IPS-NIHi11 (cell line): Measurements from ENCODE around the gene BCL2.

Experiments
- DNase-seq: peaks from one replicate; pipeline ENCODE4 v3.0.0; 2012; ENCODE audit warnings: mixed read lengths, low spot score

BCL2 gene

GRCh38 chr18:63180971-63181376 lies 138.6 kb downstream of the BCL2 start:
- no peak for DNase-seq

DNA sequence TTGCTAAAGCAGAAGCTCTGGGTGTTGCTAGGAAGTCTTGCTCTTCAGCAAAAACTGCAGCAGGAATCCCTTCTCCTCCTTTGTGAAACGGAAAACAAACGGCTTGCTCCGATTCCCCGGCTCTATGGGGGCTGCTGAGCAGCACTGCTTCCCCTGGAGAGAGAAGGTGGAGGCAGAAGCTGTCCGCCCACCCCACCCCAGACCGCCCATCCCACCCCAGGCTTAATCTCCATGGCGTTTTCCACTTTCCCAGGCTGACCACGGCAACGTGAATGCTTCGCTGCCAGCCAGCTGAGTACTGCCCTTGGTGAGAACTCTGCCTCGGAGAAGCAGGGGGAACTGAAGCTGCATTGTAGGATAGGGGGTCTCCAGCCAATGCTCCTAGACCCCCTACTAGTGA lies 139.2 kb downstream of the BCL2 start:
- DNase-seq = no peak

GRCh38 chr18:63179422-63179821 lies 140.1 kb downstream of the BCL2 start:
- DNase-seq = no peak

DNA sequence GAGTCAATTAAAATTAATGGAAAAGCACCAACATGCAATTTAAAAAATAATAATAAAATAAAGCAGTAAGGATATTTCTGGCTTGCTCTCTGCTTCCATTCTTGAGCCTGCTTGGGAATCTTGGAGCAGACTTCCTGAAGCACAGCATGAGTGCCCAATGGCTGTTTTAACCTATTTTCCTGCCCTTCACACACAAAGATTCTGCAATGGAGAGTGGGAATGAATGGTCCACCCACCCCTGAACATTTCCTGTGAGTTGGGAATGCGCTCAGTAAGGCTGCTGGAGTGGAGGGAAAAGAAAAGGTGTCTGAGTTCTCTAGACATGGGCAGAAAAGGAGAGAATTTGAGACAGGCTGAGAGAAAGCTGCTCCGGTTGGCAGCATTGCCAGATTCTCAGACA lies 140.6 kb downstream of the BCL2 start:
- no peak for DNase-seq

DNA sequence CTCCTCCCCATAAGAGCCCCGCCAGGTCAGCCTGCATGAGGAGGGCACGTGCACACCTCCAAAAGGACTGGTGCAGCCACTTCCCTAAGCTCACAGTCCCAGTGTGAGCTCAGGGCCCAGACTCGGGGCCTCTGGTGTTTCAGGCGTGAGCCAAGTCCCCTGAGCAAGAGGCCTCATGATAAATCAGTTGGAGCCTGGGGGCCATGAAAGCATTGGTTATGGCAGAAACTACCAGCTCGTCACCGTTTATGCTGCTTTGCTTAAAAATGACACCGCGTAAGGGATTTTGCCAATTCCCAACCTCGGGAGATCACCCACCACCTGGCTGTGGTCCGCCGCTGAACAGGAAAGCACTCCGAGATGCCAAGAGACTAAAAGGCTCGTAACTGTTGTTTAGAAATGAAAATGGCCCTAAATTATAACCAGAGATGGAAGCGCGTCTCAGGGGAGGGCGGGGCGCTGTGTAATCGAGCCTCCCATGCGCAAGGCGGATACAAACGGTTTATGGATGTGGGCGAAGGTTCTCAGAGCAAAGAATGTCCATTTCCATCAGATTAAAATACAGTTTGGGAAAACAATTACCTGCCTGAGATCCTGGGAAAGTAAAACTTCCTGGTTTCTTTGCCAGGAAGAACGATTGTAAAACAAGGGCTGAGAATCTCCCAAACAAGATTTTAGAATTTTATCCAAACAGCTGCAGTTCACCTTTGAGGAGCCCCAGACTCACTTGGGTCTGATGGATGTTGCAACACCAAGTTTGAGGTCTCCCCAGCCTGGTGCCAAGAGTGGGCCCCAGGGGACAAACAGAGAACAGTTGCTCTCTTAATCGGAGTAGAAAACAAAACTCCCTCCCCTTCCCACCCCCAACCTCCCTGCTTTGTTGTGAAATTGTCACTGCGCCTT lies 141.4 kb downstream of the BCL2 start:
- no peak for DNase-seq

DNA sequence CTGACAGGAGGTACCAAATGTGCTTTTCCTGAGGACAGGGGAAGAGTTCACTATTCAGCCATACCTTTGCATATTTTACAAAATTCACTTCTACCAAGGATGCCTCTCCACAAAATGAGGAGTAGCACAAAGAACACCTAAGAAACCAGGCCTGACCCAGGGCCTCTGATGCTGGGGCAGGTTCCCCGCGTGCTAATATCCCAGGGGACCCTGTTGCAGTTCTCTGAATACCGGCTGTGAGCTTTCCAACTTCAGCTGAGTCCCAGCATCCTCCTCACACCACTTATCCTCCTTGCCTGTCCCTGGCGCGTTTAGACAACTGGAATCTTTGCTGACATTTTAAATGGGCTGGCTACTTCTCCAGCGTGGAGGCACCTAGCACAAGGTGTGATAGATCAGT lies 142.3 kb downstream of the BCL2 start:
- no peak for DNase-seq

DNA sequence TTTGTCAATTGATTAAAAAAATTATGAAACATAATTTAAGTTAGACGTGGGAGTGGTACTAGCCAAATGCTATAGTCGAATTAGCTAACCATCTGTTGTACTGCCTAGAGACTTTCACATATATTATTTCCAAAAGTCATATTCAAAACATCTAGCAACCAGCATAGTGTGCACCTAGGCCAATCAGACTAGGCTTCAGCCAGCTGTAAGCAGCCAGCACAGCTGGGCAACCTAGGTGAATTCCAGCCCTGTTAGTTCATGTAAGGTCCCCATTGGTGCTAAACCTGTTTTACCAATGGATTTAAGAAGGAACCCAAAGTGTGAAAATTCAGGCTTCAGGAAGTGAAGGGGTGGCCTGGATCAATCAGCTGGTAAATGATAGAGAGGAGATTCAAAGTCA lies 144.3 kb downstream of the BCL2 start:
- no peak for DNase-seq

DNA sequence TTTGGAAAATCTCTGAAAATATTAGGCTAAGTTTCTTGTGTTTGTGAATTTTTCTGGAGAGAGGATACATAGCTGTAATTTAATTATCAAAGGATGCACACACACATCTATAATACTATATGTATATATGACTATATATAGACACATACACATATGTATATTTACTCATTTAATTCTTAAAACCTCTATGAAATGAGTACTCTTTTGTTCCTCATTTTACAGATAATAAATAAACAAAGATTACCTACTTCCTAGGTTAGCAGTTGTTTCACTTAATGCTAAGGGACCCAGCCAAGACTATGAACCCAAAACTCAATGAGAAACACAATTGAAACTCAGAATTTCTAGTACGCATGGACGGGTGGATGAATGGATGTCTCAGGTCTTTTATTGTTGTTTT lies 145.6 kb downstream of the BCL2 start:
- DNase-seq = no peak

- DNase-seq = no peak
Measured at GRCh38 chr18:63169853-63170252, 149.7 kb downstream of the BCL2 start.

DNA sequence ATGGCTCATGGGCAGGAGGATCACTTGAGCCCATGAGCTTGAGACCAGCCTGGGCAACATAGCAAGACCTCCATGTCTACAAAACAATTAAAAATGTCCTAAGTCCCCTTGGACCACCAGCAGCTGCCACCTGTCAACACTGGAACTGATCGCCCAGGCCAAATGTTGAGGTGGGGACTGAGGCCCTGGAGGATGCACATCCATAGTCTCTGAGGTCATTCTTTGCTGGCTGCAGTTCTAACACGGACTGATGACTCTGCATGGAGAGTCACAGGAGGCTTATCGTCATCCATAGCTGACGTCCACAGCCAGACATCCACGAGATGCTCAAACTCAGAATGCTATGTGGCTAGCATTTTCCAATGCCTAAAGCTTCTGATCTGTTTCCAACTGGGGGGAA lies 151.3 kb downstream of the BCL2 start:
- DNase-seq = no peak

DNA sequence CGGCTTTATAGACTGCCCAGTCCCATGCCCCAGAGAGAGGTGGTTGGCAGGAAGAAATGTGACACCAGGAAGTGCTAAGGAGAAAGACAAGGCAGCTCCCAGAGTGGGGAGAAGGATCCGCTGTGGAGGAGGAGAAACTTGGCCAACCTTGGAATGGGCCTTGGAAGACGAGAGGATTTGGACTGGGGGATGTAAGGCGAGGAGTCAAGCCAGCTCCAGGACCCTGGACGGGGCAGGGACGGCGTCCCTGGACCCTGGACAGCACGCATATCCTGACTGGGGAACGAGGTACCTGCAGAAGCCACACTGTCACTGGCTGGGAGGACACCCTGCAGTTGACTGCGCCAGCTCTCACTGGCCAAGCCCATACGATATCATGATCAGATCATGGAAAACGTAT lies 153.4 kb downstream of the BCL2 start:
- no peak for DNase-seq

- DNase-seq = no peak
Measured at GRCh38 chr18:63164396-63164795, 155.2 kb downstream of the BCL2 start.

DNA sequence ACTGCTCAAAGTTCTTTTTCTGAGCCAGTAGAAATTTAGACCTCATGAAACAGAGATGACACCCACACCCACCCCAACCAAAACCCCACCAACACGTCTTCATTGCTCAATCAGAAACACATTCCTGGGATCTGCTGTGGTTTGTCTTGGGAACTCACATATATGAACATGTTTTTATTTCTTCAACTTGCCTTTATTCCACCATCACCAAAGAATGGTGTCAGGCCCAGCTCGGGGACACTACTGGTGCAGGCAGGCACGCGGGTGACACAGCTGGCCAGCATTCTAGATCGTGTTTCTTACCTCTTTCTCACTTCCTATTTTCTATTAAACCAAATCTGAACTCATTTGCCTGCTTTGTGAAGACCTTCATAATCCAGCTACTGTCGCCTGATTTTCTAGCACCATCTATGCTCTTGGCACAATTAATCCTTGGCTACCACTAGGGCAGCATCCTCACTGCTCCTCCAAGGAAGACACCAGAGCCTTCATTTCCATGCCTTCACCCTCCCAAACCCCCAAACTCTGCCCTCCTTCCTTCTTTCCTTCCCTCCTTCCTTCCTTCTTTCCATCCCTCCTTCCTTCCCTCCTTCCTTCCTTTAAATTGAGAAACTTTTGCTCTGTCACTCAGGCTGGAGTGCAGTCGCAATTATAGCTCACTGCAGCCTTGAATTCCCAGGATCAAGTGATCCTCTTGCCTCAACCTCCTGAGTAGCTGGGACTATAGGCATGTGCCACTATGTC lies 157.1 kb downstream of the BCL2 start:
- DNase-seq = no peak

- DNase-seq = no peak
Measured at GRCh38 chr18:63161761-63162195, 157.8 kb downstream of the BCL2 start.

- no peak for DNase-seq
Measured at GRCh38 chr18:63161032-63161760, 158.4 kb downstream of the BCL2 start.

GRCh38 chr18:63160172-63160995 lies 159.2 kb downstream of the BCL2 start:
- DNase-seq = no peak

- no peak for DNase-seq
Measured at GRCh38 chr18:63159590-63159989, 160.0 kb downstream of the BCL2 start.

DNA sequence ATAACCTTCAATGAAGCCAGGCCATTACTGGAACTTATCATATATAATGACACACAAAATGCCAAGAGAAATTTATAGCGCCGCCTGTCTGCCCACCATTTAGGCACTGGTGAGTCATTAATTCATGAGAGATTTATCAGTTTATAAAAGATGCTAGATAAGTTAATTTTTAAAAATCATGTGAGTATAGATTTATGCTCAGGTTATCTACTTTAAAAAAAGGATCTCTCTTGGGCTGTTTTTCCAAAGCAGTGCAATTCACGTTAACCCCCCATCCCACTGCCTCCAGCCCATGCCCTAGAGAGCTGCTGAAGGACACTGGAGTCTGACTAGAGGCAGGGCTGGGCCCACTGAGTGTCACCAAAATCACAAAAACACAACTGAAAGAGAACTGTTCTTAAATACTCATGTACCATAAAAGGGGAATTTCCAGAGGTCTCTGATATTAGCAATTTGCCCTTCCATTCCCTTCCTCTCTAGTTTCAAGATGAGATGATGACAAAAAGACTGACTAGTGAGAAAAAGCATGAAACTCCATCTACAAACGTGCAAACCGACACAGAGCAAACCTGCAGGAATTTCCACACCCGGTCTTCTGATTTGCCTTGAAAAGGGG lies 160.8 kb downstream of the BCL2 start:
- DNase-seq = no peak

GRCh38 chr18:63158012-63158631 lies 161.4 kb downstream of the BCL2 start:
- DNase-seq = no peak

DNA sequence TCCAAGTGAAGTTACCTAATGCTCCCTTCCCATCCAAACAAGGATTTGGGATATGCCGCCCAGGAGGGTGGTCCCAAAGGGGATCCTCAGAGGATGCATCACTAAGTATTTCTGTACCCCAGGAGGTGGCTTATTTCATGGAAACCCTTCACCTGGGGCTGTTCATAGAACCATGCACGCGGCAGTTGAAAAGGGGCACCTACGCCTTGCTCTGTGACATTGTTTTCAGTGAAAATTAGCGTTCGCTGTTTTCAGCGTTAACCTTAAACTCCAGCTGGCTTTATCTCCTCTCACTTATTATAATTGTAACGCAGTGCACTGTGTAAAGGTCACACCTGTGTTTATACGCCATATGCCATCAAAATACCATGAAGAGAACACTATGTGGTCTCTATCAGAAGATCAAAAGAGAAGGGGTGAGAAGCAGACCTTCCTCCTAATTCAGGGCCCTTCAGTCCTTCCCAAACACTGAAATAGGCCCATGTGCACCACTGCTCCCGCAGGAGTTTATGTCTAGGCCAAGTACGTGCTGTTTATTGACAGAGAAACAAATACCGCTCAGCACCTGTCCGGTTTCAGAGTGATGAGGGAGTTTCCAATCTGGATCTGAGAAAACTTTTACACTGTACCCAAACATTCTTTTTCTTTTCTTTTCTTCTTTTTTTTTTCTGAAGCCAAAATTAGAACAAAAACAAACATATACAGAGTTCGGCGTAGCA lies 162.1 kb downstream of the BCL2 start:
- DNase-seq = no peak
